ENCODE data around the gene TNFRSF8.
A peak's percentile ranks its signal among the peaks of the same experiment; 100 is the strongest.

DNA sequence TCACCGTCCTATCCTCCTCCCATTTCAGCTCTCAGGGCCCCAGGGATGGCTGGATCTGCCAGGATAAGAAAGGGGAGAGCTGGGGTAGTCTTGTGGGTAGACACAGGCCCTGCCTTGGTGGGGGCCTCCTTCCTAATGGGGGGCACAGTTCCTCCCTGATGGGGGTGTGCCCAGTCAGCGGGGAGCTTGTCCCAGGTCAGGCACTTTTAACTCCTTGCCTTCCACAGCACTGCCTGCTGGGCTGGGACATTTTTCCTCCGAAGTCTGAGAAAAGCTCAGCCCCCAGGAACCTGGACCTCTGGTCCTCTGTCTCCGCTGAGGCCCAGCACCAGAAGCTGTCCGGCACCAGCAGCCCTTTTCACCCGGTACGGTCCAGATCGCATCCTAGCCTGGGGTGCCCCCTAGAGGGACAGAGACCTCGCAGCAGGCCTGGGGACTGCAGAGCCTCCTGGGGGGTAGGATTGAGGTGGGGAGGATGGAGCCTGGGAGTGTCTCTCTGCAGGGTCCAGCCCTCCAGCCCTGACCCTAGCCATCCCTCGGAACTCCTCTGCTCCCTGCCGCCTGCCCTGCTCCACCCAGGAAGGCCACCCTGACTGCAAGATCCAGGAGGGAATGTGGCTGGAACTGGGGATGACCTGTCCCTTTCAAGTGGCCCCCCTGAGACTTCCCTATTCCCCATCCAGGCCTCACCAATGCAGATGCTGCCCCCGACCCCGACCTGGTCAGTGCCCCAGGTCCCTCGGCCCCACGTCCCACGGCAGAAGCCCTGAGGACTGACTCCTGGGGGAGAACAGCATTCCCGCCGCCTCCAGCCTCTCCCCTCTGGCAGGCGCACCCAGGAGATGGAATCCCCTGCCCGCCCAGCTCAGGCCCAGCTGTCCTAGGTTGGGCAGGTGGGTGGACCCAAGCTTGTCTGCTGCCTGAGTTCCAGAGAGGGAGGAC lies 31.8 kb upstream of the TNFRSF8 start:
- no peak for TF ChIP-seq POLR2A (IDR thresholded peaks at IDR 0.05; ENCODE audit: low read length)
- TF ChIP-seq FOSL2 (IDR thresholded peaks at IDR 0.05), result no peak
- TF ChIP-seq FOSL2 (CRISPR knock-in tag; IDR thresholded peaks at IDR 0.05), result no peak
- TF ChIP-seq CTCF (IDR thresholded peaks at IDR 0.05), result peak; percentile 42
- no peak for TF ChIP-seq RCOR1 (IDR thresholded peaks at IDR 0.05; ENCODE audit: low read depth, low read length)

Data from A549 (cell line).